ENCODE results near the gene CELF2. TPM values are rescaled to one million over a fixed set of nuclear protein-coding genes. Genes with fewer than 3 reads are reported as not detected.

Gene CELF2
- total and polyA plus RNA-seq, 9 of the 15 experiments (the other 6 are each of a cell fraction or from before 2014, with no cell fraction given), result 4.0 to 20.3 (median 11.1) TPM

DNA sequence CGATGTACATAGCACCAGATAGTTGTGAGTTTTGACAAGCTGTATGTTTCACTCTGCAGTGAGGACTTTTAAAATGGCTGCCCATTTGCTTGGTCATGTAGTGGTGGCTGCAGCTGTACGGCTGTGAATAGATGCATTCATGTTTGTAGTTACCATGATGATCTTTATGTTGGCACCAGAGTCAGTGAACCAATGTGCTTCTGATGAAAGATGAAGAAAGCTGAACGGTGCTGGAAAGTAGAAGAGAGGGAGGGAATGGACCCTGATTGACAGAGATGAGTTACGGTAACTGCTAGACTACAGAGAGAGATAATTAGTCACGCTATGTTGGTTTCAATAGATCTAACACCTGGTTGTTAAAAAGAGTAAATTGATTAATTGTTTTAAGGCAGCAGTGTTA lies 256.8 kb downstream of the CELF2 start:
- FAIRE-seq (no peak), DNase-seq (ENCODE audit: extremely low read depth in 1 of 4, low spot score in 3 of 4) (no peak)
- WGBS (ENCODE audit: insufficient coverage, low coverage, missing lambda C conversion rate), result 61% methylated on average over 5 of the region's 5 CpGs

More for the DNA sequence above, 256.8 kb downstream of the CELF2 start:
- Histone ChIP-seq H3K9me3 (replicated peaks; ENCODE audit: control insufficient read depth, insufficient read depth, low read depth, low read length) (no peaks in the 10 kb centered on the region), H4K20me1 (replicated peaks; ENCODE audit: control insufficient read depth, insufficient read depth, low read length) (no peaks in the 10 kb centered on the region), H3K27me3 (ENCODE audit: control insufficient read depth in 2 of 2, insufficient read depth in 2 of 2, low read length in 2 of 2) (no peaks in the 10 kb centered on the region; a peak in 1 of 5 replicates), H3K4me1 (replicated peaks in 1 of 2; ENCODE audit: control insufficient read depth in 2 of 2, insufficient read depth in 2 of 2, low read length in 2 of 2) (peaks cover 0 to 6% of the 10 kb centered on the region in 2 experiments; a peak in 2 of 5 replicates), H3K9ac (ENCODE audit: insufficient read depth in 1 of 2, low read depth in 2 of 2, low read length in 2 of 2) (no peak overlapping the region), H2AFZ (ENCODE audit: low read depth, low read length) (no peak overlapping the region), H3K36me3 (ENCODE audit: control insufficient read depth, insufficient read depth, low read length) (peaks cover 2% of the 10 kb centered on the region; the same call in 1 of the 3 replicates), H3K4me2 (ENCODE audit: insufficient read depth, low read length) (no peak overlapping the region), H3K27ac (ENCODE audit: extremely low read depth, low read depth, low read length) (no peak overlapping the region), H3K4me3 (no peak overlapping the region), H3K9me1 (ENCODE audit: control insufficient read depth, insufficient read depth, low read length) (no peaks in the 10 kb centered on the region), H3K79me2 (ENCODE audit: control insufficient read depth, insufficient read depth, low read length) (no peaks in the 10 kb centered on the region)
- intact Hi-C loops (cut with micrococcal nuclease), result loop anchor here (10.0 kb wide), 1 partner anchor 310 kb away; no protein-coding TSS in a partner anchor
- BruUV-seq (replicated peaks), result no TSS peak
- ChIA-PET CTCF (ENCODE audit: low intra/inter-chr PET ratio) (no interaction called here), POLR2A (no interaction called here)
- in situ Hi-C loops (cut with MboI), result no loop called here
- TF ChIP-seq BCL6 (CRISPR knock-in tag; IDR thresholded peaks at IDR 0.05), result no peak
- TF ChIP-seq, protein P1, sequence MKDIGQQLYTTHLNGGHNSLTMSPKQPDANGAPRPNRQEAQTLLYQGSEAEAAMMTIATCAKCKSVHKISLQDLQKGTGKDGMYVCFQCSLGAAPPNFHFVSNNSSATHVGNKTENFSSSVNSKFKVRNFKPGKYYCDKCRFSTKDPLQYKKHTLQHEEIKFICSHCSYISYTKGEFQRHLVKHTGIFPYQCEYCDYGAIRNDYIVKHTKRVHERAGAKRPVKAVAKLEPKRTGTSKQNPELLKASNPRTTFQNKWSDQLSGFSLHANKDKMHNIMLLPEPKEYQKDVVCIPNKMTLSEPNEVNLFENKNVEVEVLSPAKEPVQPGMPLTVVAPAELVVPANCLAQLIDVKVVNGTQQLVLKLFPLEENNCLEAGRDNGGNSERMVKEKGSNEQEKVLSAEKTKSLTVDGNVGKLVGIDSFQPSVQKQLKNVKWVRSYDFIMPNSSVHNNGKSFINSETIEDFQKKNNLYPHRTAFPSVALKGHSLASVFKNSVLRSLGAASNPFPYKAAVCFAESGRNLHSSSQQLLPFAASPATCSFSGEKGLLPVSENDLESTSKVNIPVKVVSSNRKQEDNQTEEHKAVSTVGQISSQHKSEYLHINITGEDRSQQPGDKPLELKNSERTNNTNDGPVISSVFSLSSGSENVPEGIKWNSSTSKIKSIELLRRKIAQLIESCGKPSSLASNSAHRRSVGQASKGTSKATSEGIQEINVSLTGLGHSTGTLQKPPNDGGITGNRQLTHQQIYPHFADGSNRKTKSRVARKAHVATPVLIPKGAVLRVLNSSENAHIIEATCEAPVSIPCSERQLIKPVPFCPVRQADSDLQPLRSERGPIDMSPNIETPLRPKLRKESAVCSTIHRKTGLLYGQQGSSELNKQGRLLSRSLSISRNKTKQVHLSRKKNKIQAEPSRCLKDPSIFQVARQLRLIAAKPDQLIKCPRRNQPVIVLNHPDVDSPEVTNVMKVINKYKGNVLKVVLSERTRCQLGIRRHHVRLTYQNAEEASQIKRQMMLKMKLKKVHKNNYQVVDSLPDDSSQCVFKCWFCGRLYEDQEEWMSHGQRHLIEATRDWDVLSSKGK (CRISPR knock-in tag; IDR thresholded peaks at IDR 0.05), result no peak
- no peak for ATAC-seq

Data from K562 (cell line).